Stomach (tissue), 9 donors: ENCODE data around the gene MORN2. TPM values are rescaled to one million over a fixed set of nuclear protein-coding genes. Genes with fewer than 3 reads are reported as not detected.

Experiments
- DNase-seq, 2 donors: peaks; one replicate each; pipeline versions ENCODE4 v3.0.0 to v3.0.0-alpha.2; 2013 to 2019
- H3K27ac ChIP-seq, 5 donors: fragments of 200-600 bp in 4 of 5; sonication (generic) in 4 of 5; one replicate each; pipeline ENCODE4 v1.5.1; 2013 to 2019; ENCODE audit warnings: mild to moderate bottlenecking in 1 of 5, moderate library complexity in 1 of 5
- H3K27me3 ChIP-seq, 3 donors: fragments of 200-600 bp; sonication (generic); one replicate each; pipeline ENCODE4 v1.5.1; 2017 to 2019; ENCODE audit warnings: mixed run types in 1 of 3
- H3K36me3 ChIP-seq, 4 donors: fragments of 200-600 bp; sonication (generic); 1 replicate in 3 of 4; 2 replicates in 1 of 4; pipeline ENCODE4 v1.5.1; 2016 to 2019
- H3K4me1 ChIP-seq, 4 donors: fragments of 200-600 bp; sonication (generic); one replicate each; pipeline ENCODE4 v1.5.1; 2016 to 2019
- H3K4me3 ChIP-seq, 4 donors: fragments of 200-600 bp; sonication (generic) in 3 of 4; one replicate each; pipeline ENCODE4 v1.5.1; 2016 to 2019; ENCODE audit warnings: mild to moderate bottlenecking in 1 of 4
- H3K9me3 ChIP-seq, 4 donors: fragments of 200-600 bp; sonication (generic); one replicate each; pipeline ENCODE4 v1.5.1; 2016 to 2019
- CTCF ChIP-seq, 7 experiments: fragments of 450-650 bp in 4 of 7; fragments of 200-600 bp in 3 of 7; sonication (generic) in 3 of 7; IDR thresholded peaks; one replicate each; pipeline ENCODE4 v1.5.1; 2016 to 2019; ENCODE audit warnings: antibody characterized with exemption in 7 of 7, control low read depth in 2 of 7, mild to moderate bottlenecking in 1 of 7
- EP300 ChIP-seq: sonication (generic); formaldehyde crosslinking; IDR thresholded peaks from one replicate; pipeline ENCODE4 v1.6.1; 2017; ENCODE audit warnings: antibody characterized with exemption
- POLR2A ChIP-seq, 4 donors: fragments of 450-650 bp; IDR thresholded peaks; one replicate each; pipeline ENCODE4 v1.6.1; 2016; ENCODE audit warnings: antibody characterized with exemption in 4 of 4, control low read depth in 2 of 4, mild to moderate bottlenecking in 1 of 4, moderate library complexity in 1 of 4
- POLR2AphosphoS5 ChIP-seq, 3 donors: sonication (generic); formaldehyde crosslinking; IDR thresholded peaks; one replicate each; pipeline ENCODE4 v1.6.1; 2016; ENCODE audit warnings: antibody characterized with exemption in 3 of 3
- WGBS, 5 donors: extraction: QIAGEN DNeasy Blood & Tissue Kit in 3 of 5; methylation state at CpG; one replicate each; pipeline versions ENCODE4 v1.1.5 to v1.1.7; 2013 to 2018; 5-methylcytosine and 5-hydroxymethylcytosine counted together
- intact Hi-C: fragments of 100-400 bp; cut with DNase I; formaldehyde crosslinking; loops from one replicate; pipeline ENCODE4 v1.15.1; 2023; ENCODE audit warnings: low total_unique reads
- polyA plus RNA-seq, 3 donors: library from polyadenylated mRNA; stranded (reverse); fragments of 200-250 nt; gene quantifications; one replicate each; pipeline ENCODE4 v1.2.3, GENCODE V29; 2013
- total RNA-seq, 5 donors: library from RNA; depleted of rRNA; stranded (reverse); fragments of >200 nt; gene quantifications; one replicate each; pipeline versions ENCODE4 v1.1.0 to v1.2.3, GENCODE V29; 2014 to 2016
- donor health status: healthy with polysubstance abuse.
- donor health status: Bipolar disorder and iron deficiency.
- donor health status: healthy.

MORN2 gene
- total and polyA plus RNA-seq, 8 donors, result 1.3 to 33.1 (median 18.6) TPM; not detected in 2

- H3K27me3 ChIP-seq, result no peaks in the 10 kb centered on the region
- H3K36me3 ChIP-seq, result peaks cover 0 to 5% (median 0%) of the 10 kb centered on the region in 4 donors
- intact Hi-C loops, result no loop called here
- H3K27ac ChIP-seq, result no peak overlapping the region
- H3K4me1 ChIP-seq, result no peaks in the 10 kb centered on the region
- TF ChIP-seq EP300 (no peak), POLR2A (IDR thresholded peaks at IDR 0.05) (no peak), CTCF (IDR thresholded peaks at IDR 0.05) (no peak), POLR2AphosphoS5 (IDR thresholded peaks at IDR 0.05) (no peak)
- peaks cover 0 to 8% (median 0%) of the 10 kb centered on the region in 4 donors for H3K9me3 ChIP-seq
- DNase-seq, result no peak
- H3K4me3 ChIP-seq, result no peak overlapping the region
Observed at GRCh38 chr2:38889045-38889444, 13.3 kb downstream of the MORN2 start.

GRCh38 chr2:38889575-38889974 is 13.8 kb downstream of the MORN2 start, which contains the start of gene ARHGEF33:
Gene ARHGEF33, plus strand, starts transcription at chr2:38889875. Its CDS starts 29,573 bp downstream, at chr2:38919448.
- WGBS, 5 donors, result 71 to 83% (median 77%) methylated on average over 3 of the region's 3 CpGs

GRCh38 chr2:38892819-38893218 is 17.0 kb downstream of the MORN2 start:
- no peaks in the 10 kb centered on the region for H3K4me1 ChIP-seq
- no peaks in the 10 kb centered on the region for H3K27me3 ChIP-seq
- intact Hi-C loops, result no loop called here
- H3K9me3 ChIP-seq, result peaks cover 0 to 5% (median 0%) of the 10 kb centered on the region in 4 donors
- DNase-seq, result no peak
- H3K27ac ChIP-seq, result no peak overlapping the region
- H3K36me3 ChIP-seq, result no peaks in the 10 kb centered on the region
- TF ChIP-seq CTCF (IDR thresholded peaks at IDR 0.05) (no peak), EP300 (no peak), POLR2A (IDR thresholded peaks at IDR 0.05) (no peak), POLR2AphosphoS5 (IDR thresholded peaks at IDR 0.05) (no peak)
- no peak overlapping the region for H3K4me3 ChIP-seq

More at GRCh38 chr2:38889575-38889974, 13.8 kb downstream of the MORN2 start, which contains the start of gene ARHGEF33:
- Histone ChIP-seq H3K4me1 (no peaks in the 10 kb centered on the region), H3K4me3 (no peak within 1 kb of the TSS), H3K27ac (no peak within 1 kb of the TSS), H3K9me3 (peaks cover 0 to 8% (median 0%) of the 10 kb centered on the region in 4 donors), H3K27me3 (no peaks in the 10 kb centered on the region), H3K36me3 (peaks cover 0 to 5% (median 0%) of the 10 kb centered on the region in 4 donors)
- intact Hi-C loops, result no loop called here
- DNase-seq, result no peak
- TF ChIP-seq CTCF (IDR thresholded peaks at IDR 0.05) (no peak), POLR2A (IDR thresholded peaks at IDR 0.05) (no peak), POLR2AphosphoS5 (IDR thresholded peaks at IDR 0.05) (no peak), EP300 (no peak)

GRCh38 chr2:38898256-38898655 is 22.5 kb downstream of the MORN2 start:
- Histone ChIP-seq H3K4me3 (no peak overlapping the region), H3K9me3 (no peaks in the 10 kb centered on the region), H3K4me1 (no peaks in the 10 kb centered on the region), H3K36me3 (no peaks in the 10 kb centered on the region), H3K27me3 (no peaks in the 10 kb centered on the region), H3K27ac (no peak overlapping the region)
- DNase-seq, result no peak
- intact Hi-C loops, result no loop called here
- no peak for TF ChIP-seq POLR2A (IDR thresholded peaks at IDR 0.05)
- no peak for TF ChIP-seq CTCF (IDR thresholded peaks at IDR 0.05)
- TF ChIP-seq POLR2AphosphoS5 (IDR thresholded peaks at IDR 0.05), result no peak
- TF ChIP-seq EP300, result no peak
- WGBS, 5 donors, result 75 to 87% (median 84%) methylated on average over 5 of the region's 5 CpGs
